Urothelium cell line (cell line): Measurements from ENCODE around the gene KAZALD1.

ENCODE experiments used
- DNase-seq: peaks from one replicate; pipeline ENCODE4 v3.0.0; 2011; ENCODE audit warnings: low spot score, mixed read lengths
- FAIRE-seq: peaks from 2 replicates; lab custom pipeline; 2011; peaks lifted over from hg19 to GRCh38; lab: Jason Lieb, UNC

The KAZALD1 gene

DNA sequence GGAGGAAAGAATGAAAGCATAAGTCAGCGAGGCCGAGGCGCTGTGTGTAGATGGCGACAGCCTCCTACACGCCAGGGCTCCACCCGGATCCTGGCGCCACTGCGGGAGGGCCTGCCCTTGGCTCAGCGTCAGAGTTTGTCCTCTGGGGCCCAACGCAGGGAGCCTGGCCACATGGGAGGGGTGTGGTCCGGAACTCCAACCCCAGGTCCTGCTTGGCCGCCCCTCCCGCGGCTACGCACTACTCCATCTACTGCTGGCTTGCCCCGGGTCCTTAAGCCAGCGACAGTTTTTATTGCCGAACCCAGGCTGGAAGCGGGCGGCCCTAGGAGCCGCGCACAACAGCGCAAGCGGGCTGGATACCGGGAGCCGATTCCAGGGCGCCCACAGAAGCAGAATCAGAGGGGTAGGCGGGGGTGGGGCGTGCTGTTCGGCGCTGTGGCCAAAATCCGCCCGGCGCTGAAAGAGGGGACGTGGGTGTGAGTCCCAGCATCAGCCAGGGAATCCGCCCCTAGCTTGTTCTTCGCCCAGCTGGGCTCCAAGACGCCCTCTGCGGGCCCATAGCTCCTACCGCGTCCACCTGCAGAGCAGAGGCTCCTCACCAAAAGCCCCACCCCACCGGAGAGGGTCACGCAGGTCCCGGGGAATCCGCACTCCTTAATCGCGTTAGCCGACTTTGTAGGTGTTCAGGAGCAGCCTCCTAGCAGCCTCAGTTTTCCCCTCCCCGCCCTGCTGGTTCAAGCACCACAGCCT is 4.5 kb downstream of the KAZALD1 start:
- DNase-seq (peak; percentile 81), FAIRE-seq (no peak)

DNA sequence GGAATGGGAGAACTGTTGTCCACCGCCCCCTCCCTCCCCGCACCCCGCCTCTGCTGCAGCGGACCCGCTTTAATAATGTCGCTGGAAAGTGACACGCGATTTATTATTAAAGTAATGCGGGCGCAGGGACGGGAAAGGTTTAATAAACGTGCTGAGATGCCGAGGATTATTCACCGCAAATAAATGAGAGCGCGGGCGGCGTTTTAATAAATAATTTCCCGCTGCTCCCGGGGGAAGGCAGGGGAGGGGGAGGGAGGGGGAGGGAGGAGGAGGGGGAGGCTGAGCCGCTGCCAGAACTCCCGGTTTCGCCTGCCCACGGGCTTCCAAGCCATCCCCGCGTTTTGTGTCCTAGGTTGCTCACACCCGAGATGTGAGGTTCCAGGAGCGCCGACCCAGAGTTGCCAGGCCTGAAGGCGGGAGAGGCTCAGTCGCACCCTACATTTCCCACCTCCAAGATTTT is 5.1 kb downstream of the KAZALD1 start:
- FAIRE-seq, result no peak
- DNase-seq, result peak; percentile 31

DNA sequence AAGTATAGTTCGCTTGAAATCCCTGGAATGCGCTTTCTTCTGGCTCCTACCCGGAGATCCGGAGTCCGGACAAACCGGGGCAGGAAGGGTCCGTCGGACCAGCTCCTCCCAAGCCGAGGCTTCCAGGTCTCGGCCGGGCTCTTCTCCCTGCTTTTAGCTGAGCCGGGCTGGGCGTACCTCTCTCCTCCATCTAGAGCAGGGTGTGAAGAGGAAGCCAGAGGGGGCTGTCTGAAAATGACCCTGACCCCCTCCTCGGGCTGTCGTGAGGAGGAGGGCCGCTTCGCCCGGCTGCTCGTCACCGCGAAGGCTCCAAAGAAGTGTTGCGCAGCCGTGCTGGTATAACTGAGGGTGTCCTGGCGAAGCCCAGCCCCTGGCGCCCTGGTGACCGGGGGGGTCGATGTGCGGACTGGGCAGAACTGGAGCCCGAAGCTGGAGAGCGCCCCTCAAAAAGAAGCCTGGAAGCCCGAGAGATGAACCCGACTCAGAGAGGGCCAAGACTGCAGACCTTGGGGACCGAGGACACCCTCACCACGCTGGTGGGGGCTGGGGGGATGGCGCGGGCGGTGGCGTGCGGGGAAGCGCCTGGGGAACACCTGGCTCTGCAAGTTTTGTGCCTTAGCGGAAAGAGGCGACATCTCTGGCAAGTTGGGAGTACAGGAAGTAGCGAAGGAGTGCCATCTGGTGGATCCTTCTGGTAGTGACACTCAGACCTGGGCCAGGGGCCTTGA is 5.7 kb downstream of the KAZALD1 start:
- DNase-seq (peak; percentile 85), FAIRE-seq (no peak)

DNA sequence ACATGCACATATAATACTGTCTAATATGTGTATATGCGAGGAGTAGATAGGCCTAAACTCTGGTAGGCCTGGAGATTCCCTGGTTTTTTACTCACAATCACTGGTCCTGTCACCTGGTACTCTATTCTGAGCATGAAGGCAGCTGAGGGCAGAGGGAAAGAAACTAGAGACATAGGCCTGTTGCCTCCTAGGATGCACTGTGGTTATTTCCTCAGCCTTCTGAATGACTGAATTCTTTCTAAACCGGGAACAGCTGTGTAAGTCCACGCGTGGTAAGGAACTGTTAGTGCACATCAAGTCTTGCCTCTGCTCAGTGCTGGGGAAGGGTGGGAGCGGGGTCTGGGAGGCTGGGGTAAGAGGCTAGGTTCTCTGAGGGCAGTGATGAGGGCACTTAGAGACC is 7.7 kb downstream of the KAZALD1 start:
- FAIRE-seq (no peak), DNase-seq (no peak)

DNA sequence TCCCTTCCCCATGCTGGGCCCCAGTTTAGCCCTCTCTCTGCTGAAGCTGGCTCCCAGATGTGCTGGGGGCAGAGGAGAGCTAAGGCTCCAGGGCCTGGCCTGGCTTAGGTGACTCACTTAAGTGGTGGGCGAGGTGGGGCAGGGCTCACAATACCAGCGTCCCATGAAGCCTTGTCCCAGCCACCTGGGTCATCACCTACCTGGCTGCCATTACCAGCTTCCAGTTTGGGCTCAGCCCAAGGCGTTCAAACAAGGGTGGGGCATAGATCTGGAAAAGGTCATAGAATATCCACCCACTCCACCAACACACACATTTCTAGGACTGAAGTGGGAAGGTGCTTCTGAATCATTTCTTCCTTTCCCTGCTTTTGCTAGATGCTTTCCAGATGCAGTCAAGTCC is 8.3 kb downstream of the KAZALD1 start:
- FAIRE-seq (no peak), DNase-seq (no peak)

DNA sequence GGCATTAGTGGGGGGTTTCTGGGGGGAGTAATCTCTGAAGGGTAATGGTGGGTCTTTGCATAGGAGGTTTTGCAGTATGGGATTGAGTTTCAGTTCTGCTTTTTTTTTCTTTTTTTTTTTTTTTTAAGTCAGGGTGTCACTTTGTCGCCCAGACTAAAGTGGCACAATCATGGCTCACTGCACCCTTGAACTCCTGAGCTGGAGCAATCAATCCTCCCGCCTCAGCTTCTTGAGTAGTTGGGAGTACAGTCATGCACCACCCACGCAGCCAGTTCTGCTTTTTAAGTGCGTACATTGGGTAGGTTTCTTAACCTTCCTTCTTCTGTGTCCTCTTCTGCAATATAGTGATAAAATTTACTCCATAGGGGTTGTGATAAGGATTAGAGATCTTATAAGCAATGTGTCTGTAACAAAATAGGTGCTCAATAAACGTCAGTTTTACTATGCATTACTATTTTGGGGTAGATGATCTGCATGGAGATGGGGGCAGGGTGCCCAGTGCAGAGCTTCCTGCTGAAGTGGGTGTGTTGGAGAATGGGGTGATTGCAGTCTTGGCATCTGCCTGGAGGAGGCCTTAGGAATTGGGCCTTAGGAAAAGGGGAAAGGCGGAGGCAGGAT is 9.6 kb downstream of the KAZALD1 start:
- no peak for DNase-seq
- FAIRE-seq, result no peak

DNA sequence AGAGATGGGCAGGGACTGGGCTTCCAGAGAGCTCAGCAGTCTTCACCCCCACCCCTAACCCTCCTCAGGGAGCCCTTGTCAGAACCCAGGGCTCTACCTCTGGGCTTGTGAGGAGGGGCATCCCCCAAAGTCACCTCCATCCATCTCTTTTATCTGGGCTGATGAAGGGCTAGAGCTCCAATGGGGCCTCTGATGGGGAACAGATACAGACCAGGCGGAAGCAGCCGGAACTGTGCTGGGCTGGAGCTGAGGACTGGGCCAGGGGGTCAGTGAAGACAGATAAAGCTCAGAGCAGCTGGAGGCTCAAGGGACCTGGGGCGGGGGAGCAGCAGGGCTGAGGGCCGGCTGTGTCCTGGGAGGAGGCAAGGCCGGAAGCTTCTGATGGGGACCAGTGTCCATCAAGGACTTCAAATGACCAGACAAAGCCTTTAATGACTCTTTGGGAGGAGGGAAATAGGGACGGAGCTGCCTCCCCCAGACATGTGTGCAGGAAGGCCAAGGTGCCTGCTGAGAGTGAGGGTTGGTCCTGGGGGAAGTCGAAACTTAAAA is 10.2 kb downstream of the KAZALD1 start:
- DNase-seq, result no peak
- FAIRE-seq, result no peak

DNA sequence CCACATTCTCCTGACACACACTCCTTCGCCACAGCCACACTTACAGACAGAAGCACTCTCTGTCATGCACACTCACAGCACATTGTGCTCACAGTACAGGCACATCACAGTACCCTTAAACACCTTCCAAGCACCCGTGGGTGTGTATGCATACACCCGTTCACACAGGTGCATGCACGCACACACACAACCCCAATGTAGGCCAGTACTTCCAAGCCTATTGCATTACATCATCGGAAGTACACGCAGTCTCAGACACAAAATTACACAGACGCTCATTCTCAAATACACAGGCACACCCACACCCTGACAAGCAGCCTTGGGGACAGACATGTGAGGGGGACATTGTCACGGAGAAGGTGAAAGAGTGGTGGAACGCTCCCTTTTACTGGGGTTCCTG is 11.1 kb downstream of the KAZALD1 start:
- peak; percentile 83 for FAIRE-seq
- DNase-seq, result no peak

DNA sequence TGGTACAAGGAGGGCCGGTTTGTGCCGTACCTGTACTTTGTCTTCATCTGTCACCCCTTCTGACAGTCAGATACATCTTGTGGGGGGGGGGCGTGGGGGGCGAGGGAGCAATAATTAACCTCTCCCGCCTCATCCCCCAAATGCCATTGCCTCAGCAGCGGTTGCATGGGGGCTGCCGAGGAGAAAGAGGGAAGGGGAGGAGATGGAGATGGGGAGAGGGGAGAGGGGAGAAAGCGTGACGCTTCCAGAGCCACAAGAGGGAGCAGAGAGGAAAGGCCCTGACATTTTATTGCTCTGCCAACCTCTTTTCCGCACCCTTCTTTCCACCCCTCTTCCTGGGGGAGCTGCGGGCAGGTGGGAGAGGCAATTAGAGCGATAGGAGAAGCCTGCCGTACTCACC is 11.8 kb downstream of the KAZALD1 start:
- no peak for FAIRE-seq
- no peak for DNase-seq

DNA sequence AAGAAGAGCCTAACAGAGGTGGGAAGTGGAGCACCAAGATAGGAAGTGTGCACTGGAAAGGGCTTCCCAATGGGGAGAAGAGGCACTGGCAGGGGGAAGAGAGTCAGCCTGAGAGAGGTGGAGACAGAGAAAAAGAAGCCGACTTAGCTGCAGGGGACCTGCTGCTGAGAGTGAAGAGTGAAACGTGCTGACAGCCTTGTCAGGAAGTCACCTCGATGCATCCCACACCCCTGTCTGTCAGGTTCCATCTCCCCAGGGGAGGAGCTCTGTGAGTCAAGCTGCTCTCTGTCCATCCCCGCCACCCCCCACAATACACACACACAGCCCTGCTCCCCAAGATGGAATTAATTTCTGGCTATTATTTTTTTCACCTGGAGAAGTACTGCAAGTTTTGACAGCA is 14.0 kb downstream of the KAZALD1 start:
- DNase-seq (no peak), FAIRE-seq (no peak)

DNA sequence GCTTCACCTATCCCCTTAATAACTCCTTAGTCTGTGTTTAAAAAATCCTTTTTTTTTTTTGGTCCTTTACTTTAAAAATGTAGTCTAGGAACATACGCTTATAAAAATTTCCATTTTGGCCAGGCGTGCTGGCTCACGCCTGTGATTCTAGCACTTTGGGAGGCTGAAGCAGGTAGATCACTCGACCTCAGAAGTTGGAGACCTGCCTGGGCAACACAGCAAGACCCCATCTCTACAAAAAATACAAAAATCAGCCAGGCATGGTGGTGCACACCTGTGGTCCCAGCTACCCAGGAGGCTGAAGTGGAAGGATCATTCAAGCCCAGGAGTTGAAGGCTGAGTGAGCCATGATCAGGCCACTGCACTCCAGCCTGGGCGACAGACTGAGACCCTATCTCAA is 14.8 kb downstream of the KAZALD1 start:
- DNase-seq (no peak), FAIRE-seq (no peak)

DNA sequence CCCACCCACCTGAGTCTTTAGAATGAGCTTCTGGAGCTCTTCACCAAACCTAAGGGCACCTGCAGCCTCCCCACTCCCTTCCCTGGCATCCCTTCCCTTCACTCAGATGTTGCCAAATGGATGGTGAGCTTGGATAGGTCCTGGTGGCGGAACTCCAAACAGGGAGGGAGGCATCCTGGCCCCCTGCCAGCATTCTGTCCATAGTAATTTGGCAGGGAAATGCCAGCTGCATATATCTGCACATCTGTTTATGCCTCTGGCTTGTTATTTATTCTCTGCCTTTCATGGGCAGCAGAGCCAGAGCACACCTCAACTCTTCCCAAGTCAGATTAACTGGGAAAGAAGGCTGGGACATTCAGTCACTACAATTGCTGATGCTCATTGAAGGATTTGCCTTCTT is 18.1 kb downstream of the KAZALD1 start:
- DNase-seq (no peak), FAIRE-seq (no peak)

DNA sequence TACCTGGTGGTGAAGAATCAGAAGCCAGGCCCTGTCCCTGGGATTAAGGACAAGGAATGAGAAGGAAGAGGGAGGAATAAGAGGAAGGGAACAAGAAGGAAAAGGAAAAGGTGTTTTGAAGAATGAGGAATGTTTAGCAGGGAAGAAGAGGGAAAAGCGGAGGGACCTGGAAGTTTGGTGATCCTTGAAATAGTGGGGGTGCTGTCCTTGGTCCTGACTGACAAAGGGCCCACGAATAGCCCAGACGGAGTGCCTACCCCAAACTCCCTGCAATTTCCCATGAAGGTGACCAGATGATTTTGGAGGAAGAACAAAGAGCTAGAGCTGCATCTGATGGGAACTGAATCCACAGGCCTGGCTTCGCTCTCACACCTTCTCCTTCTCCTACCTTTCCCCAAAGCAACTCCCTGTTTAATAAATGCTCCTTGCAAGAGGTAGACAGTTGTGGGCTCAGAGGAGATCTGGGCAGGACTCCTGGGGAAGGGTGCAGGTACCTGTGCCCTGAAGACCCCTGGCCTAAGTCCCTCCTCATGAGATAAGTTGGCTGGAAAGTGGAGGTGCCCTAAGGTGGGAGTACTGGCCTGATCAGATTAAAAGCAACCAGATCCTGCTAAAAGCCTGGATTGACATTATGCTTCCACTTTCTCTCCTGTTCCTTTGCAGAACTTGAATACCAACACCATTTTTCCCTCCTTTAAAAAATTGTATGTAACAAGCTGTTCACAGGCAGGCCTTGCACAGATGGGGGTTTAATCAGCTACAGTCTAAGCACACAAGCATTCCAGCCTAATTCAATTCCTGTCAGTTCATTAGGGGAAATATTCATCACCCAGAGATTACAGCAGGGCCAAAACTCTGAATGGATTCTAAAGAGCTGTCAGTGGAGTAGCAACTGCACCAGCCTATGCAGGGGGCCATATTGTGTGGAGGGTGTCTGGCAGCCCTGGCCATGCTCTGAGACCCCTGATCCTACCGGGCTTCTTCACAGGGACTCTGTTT is 19.4 kb downstream of the KAZALD1 start:
- DNase-seq (peak; percentile 62), FAIRE-seq (no peak)

DNA sequence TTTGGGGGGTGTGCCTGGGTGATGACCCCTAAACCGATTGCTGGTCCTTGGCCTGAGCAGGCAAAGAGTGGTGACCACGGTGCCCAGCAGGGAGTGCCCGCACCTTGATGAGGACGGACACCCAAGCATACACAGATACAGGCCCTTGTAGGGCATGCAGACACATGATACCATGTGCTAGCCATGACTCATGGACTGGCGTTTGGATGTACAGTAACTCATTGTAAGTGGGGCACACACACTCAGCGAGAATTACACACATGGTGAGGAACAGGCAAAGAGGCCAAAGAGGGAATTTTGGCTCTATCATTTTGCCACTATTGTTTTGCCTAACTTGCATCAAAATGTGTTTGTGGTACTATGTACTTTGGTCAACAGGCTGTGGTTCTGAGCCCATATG is 24.1 kb downstream of the KAZALD1 start:
- FAIRE-seq, result peak; percentile 67
- no peak for DNase-seq

DNA sequence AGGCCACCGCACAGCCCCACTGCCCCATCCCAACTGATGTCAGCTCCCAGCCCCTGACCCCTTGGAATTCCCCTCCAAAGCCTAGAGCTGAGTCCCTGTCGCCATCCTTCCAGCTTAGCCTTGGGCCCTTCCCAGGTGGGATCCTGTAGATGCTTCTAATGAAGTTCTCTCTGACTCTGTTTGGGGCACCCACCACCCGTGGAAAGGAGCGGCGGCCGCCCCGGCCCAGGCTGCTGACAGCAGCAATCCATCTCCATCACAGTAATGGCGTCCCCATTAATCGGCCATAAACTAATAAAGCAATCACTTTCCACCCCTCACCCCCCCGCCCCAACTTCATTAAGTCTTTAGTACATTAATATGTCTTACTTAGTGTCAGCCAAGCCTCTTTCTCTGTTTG is 25.6 kb downstream of the KAZALD1 start:
- DNase-seq (no peak), FAIRE-seq (no peak)

DNA sequence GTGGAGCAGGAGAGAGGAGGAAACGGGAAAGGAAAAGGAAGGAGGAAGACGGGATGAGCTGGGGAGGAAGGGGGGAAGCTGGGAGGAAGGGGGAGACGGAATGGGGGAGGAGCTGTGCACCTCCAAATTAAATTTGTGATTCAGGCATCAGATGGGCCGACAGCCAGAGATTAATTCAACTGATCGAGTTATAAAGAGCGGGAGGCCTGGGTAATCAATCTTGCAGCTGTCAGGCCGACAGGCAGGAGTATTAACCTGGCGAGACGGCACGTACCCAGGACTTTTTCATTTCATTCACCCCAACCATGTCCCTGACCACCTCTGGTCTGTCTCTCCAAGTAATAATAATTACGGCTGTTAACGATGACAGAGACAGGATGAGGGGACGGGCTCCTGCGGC is 26.2 kb downstream of the KAZALD1 start:
- FAIRE-seq (no peak), DNase-seq (no peak)

DNA sequence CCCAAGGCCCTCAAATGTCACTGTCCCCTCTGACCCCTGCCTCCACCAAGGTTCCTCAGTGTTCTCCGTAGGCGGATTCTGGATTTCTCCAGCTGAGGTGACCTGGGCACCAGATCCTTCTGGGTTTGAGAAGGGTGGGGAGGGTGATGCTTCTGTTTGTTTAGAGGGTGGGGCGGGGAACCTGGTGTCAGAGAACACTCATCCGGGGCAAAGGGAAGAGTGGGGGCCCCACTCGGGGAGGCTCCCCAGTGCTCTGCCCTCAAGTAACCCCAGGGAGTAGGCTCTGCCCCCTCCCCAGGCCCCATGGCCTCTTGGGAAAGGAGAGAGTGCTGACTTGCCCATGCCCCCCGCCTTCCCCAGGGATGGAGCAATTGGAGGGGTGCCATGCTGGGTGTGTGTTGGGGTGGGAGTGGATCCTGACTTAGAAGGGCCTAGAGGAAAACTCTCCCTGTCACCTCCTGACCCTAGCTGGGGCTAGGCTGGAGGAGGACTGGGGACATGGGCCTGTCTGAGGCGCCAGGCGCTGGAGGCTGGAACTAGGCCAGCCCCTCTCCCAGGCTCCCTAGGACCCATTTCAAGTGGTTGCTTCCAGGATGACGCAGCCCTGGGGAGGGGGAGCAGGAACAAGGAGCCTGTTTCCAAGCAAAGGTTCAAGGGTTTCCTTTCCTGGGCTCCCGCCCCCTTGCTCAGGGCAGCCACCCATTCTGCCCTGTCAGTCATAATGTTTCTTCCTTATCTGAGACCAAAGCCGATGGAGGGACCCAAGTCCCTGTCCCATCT is 27.9 kb downstream of the KAZALD1 start:
- DNase-seq (no peak), FAIRE-seq (no peak)

DNA sequence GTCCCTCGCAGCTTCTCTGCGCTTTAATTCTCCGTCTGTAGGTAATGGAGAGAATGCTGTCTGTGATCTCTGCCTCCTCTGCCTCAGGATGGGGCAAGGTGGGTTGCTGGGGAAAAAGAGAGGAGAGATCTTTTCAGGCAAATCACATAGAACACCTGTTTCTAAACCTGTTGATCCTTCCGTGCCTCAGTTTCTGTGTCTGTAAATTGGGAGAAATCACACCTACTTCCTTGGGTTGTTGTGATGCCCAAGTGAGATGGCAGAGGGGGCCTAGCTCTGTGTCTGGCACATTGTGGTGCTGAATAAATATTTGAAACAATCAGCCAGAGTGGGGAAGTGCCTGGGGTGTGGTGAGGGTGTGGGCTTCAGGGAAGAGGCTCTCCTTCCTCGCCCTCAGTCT is 28.8 kb downstream of the KAZALD1 start:
- no peak for FAIRE-seq
- no peak for DNase-seq

DNA sequence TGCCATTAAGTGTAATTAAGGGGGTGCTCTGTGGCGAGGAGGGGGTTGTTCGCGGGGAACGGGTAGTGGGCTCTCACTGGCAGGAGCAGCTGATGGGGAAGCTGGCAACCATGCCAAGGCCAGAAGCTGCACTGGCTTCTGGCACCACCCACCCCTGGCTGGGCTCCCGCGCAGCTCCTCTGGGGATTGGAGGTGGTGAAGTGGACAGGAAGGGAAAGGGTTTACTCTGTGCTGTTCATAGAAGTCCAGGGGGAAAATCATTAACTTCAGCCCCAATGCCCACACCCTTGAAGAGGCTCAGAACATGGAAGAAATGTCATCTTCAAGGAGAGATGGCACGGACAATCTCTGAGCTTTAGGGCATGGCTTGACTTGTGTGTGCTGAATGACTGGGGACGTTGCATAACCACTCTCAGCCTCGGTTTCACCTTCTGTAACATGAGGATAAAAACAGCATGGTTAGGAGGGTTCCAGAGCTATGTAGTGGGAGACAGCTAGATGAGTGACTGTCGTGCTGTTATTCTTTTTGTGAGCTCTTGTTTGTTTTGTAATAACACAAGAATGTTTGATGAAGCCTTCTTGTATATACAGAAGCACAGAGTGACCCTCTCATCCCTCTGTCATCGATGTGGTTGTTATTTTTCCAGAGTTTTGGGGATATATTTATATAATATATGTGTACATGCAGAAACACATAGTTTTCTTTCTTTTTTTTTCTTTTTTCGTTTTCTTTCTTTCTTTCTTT is 29.9 kb downstream of the KAZALD1 start:
- DNase-seq (no peak), FAIRE-seq (no peak)
